GM18502 (cell line): Measurements from ENCODE around the gene KLC1.
A peak's percentile ranks its signal among the peaks of the same experiment; 100 is the strongest.

Experiments used
- ATAC-seq: cut with Tn5 transposase; IDR thresholded peaks from one replicate; pipeline ENCODE4 v1.9.1; 2021; ENCODE audit warnings: mild to moderate bottlenecking; ENCODE audit not compliant: unreplicated experiment, poor library complexity

KLC1 gene

DNA sequence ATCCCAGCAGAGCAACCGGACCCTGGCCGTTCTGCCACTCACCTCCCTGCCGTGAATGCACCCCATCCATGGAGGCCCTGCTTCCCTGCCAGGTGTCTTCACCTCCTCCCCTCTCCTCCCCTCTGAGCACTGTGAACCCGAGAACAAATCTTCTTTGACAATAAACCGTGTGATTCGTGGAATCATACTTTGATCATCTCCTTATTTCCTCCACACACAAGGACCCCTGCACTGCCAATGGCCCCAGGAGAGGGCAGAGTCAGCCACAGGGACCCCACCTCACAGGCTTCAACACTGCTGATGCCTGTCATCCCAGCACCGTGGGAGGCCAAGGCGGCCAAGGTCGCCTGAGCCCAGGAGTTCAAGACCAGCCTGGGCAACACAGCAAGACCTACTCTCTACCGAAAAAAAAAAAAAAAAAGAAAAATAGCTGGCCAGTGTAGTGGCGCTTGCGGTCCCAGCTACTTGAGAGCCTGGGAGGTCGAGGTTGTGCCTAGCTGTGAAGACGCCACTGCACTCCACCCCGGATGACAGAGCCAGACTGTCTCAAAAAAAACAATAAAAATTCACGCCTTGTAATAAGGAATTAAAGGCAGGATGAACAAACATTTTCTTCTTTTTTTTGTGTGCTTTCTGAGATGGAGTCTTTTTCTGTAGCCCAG lies 85.2 kb downstream of the KLC1 start:
- ATAC-seq, result no peak

DNA sequence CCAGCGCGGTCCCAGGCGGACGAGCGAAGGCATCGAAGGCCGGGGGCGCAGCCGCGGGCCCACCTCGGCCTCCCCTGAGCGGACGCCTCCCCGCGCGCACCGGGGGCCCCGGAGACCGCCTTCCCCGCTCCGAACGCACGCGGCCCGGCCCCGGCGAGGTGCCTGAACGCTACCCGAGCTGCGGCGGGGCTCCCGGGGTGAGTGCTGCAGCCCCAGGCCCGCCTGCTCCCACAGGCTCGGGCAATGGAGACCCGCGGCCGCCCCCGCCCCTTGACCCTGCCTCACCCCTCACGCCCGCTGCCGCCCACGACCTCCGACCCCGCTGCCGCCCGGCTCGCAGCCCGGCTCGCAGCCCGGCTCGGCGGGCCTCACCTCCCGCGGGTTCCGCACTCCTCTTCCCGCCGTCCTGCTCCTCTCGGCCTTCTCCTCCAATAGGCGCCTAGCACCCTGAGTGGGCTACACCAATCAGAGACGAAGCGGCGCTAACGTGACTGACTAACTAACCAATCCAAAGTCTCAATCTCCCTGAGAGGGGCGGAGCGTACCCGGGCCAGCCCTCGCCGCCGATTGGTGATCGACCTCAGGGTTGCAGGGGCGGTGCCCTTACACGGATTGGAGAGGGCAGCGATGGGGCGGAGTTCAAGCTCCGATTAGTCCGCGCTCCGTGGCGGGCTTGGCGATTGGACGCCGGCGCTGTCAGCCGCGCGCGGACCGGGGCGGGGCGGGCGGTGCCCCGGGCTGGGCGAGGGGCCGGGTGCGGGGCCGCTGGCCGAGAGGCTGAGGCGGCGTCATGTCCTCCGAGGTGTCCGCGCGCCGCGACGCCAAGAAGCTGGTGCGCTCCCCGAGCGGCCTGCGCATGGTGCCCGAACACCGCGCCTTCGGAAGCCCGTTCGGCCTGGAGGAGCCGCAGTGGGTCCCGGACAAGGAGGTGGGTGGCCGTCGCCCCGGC lies 86.3 kb downstream of the KLC1 start, which contains the start of the genes XRCC3 and ZFYVE21:
TSS of gene XRCC3 (minus strand) at position 400 of the 949 bp plus-strand sequence. CDS start 4,364 bp downstream, outside the sequence.
TSS of gene ZFYVE21 (plus strand) at position 759 of the 949 bp plus-strand sequence. CDS start at position 791, 32 bp downstream.
- ATAC-seq, result peak; percentile 92

GRCh38 chr14:103716091-103716801 lies 87.2 kb downstream of the KLC1 start:
- ATAC-seq, result peak; percentile 4

DNA sequence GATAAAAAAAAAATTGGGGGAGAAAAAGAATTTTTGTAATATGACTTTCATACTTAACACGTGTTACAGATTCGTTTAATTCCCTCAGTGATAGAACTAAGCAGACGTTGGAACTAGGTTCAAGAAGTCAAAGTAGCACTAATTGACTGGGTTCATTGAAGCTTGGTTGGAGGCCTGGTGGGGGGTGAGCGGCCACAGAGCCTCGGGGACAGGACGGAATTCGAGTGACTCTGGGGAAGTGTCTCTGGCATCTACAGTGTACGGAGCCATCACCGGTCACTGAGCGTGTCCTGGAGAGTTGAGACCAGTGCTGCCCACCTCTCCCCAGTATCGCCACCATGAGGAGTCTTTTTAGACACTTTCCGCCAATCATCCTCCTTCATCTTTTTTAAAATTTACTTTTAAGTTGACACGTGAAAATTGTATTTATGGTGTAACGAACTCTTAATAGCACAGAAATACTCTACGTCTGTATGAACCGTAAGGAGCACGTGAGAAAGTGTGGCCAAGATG lies 87.9 kb downstream of the KLC1 start:
- ATAC-seq, result no peak

DNA sequence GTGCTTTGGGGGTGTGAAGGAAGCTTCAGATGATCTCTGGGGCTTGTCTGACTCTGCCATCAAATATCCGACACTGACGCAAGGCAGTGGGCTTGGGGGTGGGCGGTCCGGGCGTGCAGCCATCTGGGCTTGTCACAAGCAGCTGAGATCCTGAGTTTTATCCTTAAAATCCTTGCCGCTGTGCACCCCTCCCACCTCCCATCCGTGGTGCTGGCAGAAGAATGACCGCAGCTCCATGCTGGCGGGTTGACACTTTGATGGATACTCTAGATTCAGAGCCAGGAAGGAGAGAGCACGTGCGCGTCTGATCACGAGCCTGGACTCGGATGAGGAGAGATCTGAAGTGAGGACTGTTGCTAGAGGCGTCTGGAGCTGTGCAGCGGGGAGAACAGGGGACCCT lies 89.6 kb downstream of the KLC1 start:
- ATAC-seq, result no peak

- ATAC-seq, result no peak
Measured at GRCh38 chr14:103719751-103720150, 90.7 kb downstream of the KLC1 start.

GRCh38 chr14:103721334-103722120 lies 92.5 kb downstream of the KLC1 start:
- ATAC-seq, result no peak

- ATAC-seq, result no peak
Measured at GRCh38 chr14:103723748-103724081, 94.7 kb downstream of the KLC1 start.

DNA sequence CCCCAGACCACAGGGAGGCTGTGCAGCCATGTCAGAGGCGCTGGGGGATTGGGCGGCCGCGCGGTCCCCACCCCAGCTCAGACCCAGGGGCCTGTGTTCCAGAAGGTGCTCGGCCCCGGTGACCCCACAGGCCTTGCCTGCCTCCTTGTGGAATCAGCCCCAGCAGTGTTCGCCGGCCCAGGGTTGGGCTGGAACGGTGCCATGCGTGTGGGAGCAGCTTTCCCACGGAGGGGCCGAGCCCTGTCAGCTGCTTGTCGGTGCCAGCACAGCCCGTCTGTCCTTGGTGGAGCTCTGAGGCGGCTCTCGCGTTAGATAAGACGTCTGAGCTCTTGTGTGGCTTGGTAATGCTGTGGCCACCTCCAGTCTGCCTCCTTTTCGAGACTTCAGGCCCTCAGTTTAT lies 95.1 kb downstream of the KLC1 start:
- ATAC-seq, result no peak

GRCh38 chr14:103725001-103725682 lies 96.1 kb downstream of the KLC1 start:
- no peak for ATAC-seq

DNA sequence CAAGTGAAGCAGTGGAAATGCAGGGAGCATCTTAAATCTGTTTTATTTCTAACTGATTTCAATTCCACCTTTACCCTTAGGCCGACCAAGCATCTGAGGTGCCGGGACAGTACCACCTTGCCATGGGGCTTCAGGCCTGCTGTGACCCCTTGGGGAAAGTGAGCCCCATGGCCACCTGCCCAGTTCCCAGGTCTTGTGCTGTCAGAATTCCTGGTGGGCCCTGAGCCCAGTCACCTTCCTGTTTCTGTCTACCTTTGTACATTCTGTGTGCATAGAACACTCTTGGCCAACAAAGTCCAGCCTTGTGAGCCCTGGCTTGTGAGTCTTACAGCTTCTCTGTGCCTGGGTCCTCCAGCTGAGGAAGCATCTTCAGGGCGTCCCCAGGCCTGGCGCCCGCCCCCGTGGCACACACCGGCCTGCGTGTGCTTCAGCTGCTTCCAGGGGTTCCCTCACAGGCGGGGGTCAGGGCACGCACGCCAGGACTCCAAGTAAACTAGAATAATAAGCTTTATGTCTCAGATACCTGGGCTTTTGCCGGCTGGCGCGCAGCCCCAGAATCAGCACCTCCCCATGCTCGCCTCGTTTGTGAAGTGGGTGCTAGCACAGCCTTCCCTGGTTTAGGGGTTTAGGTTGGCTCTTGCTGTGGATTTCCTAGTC lies 96.9 kb downstream of the KLC1 start:
- ATAC-seq, result no peak

DNA sequence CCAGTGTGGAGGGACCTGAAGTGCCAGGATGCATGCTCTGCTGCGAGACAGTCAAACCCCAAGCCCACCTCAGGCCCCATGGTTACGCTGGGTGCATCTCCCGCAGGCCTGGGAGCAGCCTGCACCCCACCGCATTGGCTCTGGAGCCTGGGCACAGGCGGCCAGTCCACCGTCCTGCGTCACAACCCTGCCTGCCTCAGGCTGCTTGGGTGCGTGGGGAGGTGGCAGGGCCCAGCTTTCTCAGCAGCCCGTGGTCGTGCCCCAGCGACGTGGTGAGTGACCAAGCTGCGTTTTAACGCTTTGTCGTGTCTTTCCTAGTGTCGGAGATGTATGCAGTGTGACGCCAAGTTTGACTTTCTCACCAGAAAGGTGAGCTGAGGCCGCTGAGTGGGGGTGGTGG lies 97.5 kb downstream of the KLC1 start:
- ATAC-seq, result no peak

DNA sequence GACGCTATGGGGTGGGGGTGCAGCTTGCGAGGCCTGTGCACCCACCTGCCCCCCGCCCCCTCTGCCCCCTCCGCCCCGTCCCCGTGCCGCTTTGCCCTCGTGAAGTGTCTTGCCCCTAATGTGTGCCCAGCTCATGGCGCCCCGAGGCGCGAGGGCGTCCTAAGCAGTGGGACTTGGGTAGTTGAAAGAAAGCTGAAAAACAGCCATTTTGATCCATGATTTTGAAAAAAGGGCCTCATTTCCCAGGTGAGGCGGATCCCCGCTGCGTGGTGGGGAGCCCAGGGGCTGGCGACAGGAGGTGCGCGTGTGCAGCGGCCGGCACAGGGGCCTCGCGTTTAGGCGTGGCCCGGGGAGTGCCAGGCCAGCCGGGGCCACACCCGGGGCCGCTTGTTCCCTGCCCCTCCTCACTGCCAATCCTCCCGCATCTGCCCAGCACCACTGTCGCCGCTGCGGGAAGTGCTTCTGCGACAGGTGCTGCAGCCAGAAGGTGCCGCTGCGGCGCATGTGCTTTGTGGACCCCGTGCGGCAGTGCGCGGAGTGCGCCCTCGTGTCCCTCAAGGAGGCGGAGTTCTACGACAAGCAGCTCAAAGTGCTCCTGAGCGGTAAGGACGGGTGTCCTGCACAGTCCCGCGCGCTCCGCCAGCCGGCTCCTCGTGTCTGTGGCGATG lies 98.4 kb downstream of the KLC1 start:
- ATAC-seq, result no peak

- ATAC-seq, result no peak
Measured at GRCh38 chr14:103728141-103728540, 99.1 kb downstream of the KLC1 start.

DNA sequence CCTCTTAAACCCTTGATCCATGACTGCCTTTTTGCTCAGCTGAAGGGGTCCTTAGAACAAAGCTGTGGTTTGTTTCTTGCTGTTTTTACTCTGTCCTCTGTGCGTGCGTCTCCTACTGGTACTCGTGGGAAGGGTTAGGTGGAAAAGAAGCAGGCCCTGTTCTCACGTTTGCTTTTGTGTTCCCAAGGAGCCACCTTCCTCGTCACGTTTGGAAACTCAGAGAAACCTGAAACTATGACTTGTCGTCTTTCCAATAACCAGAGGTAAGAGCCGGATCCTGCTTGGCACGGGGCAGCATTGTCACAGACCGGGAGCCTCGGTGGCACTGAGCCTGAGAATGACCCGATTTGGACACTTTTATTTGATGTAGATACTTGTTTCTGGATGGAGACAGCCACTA lies 99.7 kb downstream of the KLC1 start:
- ATAC-seq, result no peak

DNA sequence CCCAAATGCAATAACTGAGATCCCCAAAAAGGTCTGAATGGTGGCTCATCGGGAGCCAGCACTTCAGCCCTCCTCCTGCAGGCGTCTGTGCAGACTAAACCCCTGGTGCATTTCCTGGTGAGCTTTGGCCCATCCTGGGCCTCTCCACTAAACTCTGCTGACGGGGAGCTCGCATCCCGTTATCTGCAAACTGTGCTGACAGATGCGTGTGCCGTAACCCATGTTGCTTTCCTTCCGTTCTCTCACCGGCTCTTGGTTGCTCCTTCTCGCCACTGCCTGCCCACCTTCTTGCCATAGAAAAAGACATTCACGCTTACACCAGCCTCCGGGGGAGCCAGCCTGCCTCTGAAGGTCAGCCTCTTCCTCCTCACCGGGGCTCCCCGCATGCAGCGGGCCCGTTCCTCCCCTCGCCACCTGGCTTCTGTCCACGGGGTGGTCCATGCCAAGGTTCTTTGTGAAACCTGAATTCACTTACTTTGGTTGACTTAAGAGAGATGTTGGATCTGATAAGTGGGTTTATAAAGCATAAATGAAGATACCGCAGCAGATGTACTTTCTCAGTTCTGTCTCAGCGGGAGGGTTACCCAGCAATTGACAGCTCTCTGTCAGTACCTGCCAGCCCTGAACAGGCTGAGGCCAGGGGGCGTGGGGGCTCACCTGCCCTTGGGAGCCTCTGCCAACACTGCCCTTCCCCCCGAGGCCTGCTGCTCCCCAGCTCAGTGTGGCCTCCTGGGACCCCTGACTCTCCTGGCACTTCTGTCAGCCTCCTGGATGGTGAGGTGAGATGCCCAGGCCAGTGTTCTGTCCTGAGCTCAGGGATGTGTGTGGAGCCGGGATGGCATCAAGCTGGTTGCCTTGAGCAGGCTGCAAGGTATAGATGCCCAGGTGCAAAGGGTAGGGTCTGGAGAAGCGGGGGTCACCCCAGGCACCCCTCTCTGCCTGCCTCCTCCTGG lies 100.8 kb downstream of the KLC1 start:
- no peak for ATAC-seq

DNA sequence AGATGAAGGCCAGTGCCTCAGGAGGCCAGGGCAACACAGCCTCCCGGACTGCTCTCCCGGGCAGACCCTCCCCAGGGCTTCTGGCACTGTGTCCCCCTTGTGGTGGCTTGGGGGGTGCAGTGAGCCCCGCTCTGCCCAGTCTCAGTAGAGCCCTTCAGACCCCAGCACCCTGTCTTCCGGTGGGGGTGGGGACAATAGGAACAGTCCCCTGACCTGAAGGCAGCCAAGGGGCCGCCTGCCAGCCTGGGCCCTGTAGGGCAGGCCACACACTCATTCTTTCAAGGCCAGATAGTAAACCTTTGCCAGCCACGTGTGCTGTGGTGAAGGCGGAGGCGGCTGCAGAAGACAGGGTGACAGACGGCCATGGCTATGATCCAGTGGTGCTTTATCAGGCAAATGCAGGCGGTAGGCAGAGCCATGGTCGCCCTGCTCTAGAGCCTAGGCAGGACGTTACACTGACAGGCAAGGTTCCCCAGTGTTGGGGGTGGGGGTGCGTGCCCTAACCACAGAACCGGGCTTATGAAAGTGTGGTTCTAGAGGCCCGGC lies 101.6 kb downstream of the KLC1 start:
- ATAC-seq, result no peak
